ENCODE measurements around the gene NEK6. TPM values are rescaled to one million over a fixed set of nuclear protein-coding genes. Genes with fewer than 3 reads are reported as not detected.

The NEK6 gene
- total RNA-seq, 1 donor from 2014 or later, result 23.5 TPM

DNA sequence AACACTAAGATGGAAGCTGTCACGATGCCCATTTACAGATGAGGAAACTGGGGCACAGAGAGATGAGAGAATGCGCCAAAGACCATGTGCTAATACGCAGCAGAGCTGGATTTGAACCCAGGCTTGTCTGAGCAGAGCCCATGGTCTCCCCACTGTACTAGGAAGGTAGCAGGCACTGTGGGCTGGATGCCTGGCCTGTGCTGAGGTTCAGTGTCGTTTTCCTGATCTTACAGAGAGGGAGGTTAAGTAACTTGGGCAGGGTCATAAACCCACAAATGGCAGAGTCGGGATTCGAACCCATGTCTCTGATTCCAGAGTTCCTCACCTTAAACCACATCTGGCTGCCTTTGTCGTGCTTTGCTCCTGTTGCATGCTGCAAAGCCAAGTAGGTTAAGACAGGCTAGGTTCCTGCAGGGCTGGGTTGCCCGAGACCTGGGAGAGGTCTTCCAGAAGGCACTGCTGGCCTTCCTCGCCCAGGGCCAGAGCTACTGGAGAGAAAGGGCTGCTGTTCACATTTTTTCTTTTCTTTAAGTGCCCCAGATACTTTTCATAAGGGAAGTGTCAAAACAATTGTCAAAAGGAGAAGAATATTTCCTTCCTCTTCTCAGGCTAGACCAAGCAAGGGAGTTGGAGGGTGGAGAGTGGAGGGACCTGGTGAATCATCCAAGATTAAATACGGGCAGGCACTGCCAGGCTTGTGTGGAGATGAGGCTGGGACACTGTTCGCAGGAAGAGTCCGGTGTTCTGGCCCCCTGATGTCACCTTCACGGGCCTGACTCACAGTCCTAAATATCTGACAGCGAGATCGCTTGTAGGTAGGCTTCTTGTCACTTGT lies 3.2 kb downstream of the NEK6 start:
- TF ChIP-seq, protein P1, sequence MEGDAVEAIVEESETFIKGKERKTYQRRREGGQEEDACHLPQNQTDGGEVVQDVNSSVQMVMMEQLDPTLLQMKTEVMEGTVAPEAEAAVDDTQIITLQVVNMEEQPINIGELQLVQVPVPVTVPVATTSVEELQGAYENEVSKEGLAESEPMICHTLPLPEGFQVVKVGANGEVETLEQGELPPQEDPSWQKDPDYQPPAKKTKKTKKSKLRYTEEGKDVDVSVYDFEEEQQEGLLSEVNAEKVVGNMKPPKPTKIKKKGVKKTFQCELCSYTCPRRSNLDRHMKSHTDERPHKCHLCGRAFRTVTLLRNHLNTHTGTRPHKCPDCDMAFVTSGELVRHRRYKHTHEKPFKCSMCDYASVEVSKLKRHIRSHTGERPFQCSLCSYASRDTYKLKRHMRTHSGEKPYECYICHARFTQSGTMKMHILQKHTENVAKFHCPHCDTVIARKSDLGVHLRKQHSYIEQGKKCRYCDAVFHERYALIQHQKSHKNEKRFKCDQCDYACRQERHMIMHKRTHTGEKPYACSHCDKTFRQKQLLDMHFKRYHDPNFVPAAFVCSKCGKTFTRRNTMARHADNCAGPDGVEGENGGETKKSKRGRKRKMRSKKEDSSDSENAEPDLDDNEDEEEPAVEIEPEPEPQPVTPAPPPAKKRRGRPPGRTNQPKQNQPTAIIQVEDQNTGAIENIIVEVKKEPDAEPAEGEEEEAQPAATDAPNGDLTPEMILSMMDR (conservative IDR thresholded peaks at IDR 0.05; ENCODE audit: low read depth, low read length), result no peak
- H3K4me3 ChIP-seq (ENCODE audit: low read depth, low read length), result peak overlapping the region; percentile 35
- no peak for DNase-seq (ENCODE audit: low read depth)

- TF ChIP-seq, protein P1 (conservative IDR thresholded peaks at IDR 0.05; ENCODE audit: low read depth, low read length), result no peak
- DNase-seq (ENCODE audit: low read depth), result no peak
- H3K4me3 ChIP-seq (ENCODE audit: low read depth, low read length), result peak overlapping the region; percentile 35
Measured at GRCh38 chr9:124261736-124262648, 4.2 kb downstream of the NEK6 start.

DNA sequence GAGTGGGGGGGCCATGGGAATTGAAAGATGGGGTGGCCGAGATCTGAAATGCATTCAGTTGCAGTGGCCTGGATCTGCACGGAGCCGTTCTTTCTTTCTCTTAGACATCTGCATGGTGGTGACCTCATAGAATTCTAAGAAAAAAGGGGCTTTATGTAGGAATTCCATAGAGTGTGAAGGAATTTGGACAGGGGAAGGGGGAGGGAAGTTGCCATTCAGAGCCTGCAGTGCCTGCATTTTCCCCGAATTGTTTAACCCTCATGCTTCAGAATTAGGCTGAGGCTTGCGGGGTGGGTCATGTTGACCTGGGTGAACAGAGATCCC lies 4.9 kb downstream of the NEK6 start:
- TF ChIP-seq, protein P1 (conservative IDR thresholded peaks at IDR 0.05; ENCODE audit: low read depth, low read length), result no peak
- no peak for DNase-seq (ENCODE audit: low read depth)
- no peak overlapping the region for H3K4me3 ChIP-seq (ENCODE audit: low read depth, low read length)

- DNase-seq (ENCODE audit: low read depth), result no peak
- TF ChIP-seq, protein P1 (conservative IDR thresholded peaks at IDR 0.05; ENCODE audit: low read depth, low read length), result no peak
- no peak overlapping the region for H3K4me3 ChIP-seq (ENCODE audit: low read depth, low read length)
Measured at GRCh38 chr9:124263213-124263612, 5.5 kb downstream of the NEK6 start.

- DNase-seq (ENCODE audit: low read depth), result no peak
- TF ChIP-seq, protein P1 (conservative IDR thresholded peaks at IDR 0.05; ENCODE audit: low read depth, low read length), result no peak
- peak overlapping the region; percentile 14 for H3K4me3 ChIP-seq (ENCODE audit: low read depth, low read length)
Measured at GRCh38 chr9:124263800-124264426, 6.2 kb downstream of the NEK6 start.

- no peak overlapping the region for H3K4me3 ChIP-seq (ENCODE audit: low read depth, low read length)
- DNase-seq (ENCODE audit: low read depth), result no peak
- TF ChIP-seq, protein P1 (conservative IDR thresholded peaks at IDR 0.05; ENCODE audit: low read depth, low read length), result no peak
Measured at GRCh38 chr9:124264823-124265233, 7.1 kb downstream of the NEK6 start.

Measured in epithelial cell of proximal tubule (primary cell).